ENCODE data around the gene DLG2.

DNA sequence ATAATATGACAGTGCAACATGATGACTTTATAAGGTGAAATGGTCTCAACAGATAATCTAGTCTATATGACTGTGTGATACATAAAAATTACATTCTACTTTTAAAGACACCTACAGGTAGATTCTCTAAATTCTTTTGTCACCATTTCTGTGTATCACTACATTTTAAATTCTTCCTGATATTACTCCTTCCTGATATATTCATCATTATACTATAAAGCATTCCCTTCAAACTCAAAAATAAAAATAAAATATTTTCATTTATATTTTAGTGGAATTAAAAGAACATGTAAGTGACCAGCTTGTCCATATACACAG lies 1062.3 kb downstream of the DLG2 start:
- TF ChIP-seq, protein P1, sequence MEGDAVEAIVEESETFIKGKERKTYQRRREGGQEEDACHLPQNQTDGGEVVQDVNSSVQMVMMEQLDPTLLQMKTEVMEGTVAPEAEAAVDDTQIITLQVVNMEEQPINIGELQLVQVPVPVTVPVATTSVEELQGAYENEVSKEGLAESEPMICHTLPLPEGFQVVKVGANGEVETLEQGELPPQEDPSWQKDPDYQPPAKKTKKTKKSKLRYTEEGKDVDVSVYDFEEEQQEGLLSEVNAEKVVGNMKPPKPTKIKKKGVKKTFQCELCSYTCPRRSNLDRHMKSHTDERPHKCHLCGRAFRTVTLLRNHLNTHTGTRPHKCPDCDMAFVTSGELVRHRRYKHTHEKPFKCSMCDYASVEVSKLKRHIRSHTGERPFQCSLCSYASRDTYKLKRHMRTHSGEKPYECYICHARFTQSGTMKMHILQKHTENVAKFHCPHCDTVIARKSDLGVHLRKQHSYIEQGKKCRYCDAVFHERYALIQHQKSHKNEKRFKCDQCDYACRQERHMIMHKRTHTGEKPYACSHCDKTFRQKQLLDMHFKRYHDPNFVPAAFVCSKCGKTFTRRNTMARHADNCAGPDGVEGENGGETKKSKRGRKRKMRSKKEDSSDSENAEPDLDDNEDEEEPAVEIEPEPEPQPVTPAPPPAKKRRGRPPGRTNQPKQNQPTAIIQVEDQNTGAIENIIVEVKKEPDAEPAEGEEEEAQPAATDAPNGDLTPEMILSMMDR (IDR thresholded peaks at IDR 0.05; ENCODE audit: insufficient read depth, low read depth, low read length) = no peak
- no peak for TF ChIP-seq EZH2 (IDR thresholded peaks at IDR 0.05; ENCODE audit: insufficient read depth, low read length)
